UCSD-AML1 (cell line): ENCODE measurements around the gene EPB41L5.
"Not testable (repeated sequence)": the region's sequence is repeated elsewhere in the genome, so short reads cannot be mapped to it uniquely, and the experiment has no call there.

Source experiments
- DNase-seq: peaks from one replicate; lab custom pipeline; 2025; ENCODE audit not compliant: unreplicated experiment; lab: John Stamatoyannopoulos, UW

The EPB41L5 gene

DNA sequence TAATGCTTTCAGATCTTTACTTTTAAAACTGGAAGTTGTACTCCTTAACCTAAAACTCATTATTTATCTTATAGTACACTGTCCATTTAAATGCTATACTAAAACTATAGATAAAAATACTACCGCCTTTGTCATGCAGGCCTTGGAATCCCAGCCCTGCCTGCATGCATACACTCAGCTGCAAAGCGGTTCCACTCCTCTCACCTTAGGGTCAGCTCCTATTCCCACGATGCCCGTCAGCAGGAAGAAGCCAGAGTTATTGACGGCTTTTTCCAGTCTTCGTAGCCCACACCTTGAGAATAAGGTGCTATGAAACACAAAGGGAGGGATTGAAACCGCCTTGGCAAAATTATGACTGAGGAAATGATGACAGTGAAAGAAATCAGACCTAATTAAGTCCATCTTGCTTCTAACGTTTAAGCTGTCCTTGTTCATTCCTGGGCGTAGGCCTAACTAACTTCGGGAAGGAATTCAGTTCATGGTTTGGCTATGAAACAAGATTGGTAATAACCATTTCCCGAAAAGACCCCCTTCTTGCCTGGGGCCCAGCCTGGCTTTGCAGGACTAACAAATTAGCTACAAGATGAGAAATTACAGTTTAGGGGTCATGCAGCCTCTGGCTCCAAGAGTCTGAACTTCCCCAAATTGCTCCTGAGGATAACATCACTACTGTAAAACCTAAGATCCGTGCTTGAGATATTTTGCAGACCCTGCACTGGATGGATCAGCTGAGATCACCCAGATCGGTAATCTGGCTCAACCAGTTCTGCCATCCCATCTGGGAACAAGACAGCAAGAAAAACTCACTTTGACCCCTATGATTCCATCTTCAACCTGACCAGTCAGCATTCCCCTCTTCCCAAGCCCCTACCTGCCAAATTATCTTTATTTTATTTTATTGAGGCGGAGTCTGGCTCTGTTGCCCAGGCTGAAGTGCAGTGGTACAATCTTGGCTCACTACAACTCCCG is 17.1 kb downstream of the EPB41L5 start:
- DNase-seq: no peak

DNA sequence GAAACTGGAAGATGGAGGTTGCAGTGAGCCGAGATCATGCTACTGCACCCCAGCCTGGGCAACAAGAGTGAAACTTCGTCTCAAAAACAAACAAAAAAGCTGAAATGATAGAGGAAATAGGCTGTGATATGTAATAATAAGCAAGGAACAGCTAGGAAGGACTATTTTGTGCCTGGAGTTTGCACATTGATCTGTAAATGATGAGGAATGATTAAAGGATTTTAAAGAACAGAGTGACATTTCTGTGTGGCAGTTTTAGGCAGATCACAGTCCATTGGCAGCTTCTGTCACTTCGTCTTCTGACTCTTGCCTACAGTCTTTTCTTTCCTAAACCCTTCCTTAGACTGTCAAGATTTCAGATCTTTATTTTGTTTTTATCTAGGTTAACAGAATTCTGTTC is 19.4 kb downstream of the EPB41L5 start:
- DNase-seq: no peak

DNA sequence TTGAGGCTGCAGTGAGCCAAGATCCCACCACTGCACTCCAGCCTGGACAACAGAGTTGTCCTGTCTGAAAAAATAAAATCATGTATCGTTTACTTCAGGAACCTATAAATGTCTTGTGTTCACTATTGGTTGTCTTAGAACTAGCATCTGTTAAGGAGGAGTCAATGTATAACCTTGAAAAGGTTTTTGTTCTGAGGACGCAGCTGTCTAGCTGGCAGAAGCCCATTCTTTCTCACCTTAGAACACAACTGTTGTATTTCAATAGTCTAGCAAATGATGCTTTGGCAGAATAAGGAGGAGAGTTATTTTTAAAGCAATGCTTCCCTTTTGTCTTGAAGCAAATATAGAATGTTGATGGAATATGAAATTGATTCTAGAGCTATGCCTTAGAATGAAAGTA is 21.1 kb downstream of the EPB41L5 start:
- no peak for DNase-seq

DNA sequence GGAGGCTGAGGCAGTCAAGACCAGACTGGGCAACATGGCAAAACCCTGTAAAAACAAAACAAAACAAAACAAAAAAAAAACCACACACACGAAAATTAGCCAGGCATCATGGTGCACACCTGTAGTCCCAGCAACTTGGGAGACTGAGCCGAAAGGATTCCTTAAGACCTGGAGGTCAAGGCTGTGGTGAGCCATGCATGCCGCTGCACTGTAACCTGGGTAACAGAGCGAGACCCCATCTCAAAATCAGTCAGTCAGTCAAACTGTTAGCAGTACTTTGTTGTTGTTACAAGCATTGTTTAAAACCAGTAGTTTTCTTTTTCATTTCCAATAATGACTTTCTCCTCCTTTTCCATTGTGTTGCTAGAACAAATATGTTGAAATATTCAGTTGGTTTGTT is 21.7 kb downstream of the EPB41L5 start:
- DNase-seq: no peak

GRCh38 chr2:120036145-120036544 is 23.3 kb downstream of the EPB41L5 start:
- no peak for DNase-seq

DNA sequence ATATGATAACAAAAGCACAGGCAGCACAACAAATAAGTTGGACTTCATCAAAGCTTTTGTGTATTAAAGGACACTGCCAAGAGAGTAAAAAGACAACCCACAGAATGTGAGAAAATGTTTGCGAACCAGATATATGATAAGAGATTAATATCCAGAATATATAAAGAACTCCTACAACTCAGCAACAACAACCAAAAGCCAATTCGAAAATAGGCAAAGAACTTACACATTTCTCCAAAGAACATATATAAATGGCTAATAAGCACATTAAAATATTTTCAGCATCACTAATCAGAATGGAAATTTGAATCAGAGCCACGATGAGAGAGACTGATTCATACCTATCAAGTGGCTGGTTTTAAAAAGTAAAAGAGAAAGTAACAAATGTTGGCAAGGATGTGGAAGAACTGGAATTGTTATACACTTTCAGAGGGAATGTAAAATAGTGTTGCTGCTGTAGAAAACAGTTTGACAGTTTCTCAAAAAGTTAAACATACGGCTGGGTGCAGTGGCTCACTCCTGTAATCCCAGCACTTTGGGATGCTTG is 25.2 kb downstream of the EPB41L5 start:
- DNase-seq: no peak

- no peak for DNase-seq
These were observed 29.5 kb downstream of the EPB41L5 start for GRCh38 chr2:120042359-120042758.

DNA sequence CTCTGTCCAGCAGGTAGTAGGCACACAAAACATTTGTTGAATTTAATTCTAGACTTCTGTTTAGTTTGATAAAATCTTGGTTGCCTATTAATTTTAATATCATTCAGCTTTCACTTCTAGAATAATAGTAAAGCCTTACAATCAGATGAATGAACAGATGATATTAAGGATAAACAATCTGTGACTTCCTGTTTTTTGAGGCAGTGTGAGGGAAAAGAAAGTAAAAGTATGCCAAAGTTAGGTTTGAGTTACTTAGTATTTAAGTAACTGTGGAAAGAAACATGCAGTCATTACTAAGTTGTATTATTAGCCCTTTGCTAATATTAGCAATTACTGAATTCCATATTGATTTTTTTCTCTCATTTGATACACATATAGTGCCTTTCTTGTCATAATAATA is 31.5 kb downstream of the EPB41L5 start:
- no peak for DNase-seq

DNA sequence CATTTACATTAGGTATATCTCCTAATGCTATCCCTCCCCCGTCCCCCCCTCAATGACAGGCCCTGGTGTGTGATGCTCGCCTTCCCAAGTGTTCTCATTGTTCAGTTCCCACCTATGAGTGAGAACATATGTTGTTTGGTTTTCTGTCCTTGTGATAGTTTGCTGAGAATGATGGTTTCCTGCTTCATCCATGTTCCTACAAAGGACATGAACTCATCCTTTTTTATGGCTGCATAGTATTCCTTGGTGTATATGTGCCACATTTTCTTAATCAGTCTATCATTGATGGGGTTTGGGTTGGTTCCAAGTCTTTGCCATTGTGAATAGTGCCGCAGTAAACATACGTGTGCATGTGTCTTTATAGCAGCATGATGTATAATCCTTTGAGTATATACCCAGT is 32.9 kb downstream of the EPB41L5 start:
- DNase-seq: not testable (repeated sequence)

DNA sequence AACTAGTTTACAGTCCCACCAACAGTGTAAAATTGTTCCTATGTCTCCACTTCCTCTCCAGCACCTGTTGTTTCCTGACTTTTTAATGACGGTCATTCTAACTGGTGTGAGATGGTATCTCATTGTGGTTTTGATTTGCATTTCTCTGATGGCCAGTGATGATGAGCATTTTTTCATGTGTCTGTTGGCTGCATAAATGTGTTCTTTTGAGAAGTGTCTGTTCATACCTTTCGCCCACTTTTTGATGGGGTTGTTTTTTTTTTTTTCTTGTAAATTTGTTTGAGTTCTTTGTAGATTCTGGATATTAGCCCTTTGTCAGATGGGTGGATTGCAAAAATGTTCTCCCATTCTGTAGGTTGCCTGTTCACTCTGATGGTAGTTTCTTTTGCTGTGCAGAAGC is 33.4 kb downstream of the EPB41L5 start:
- not testable (repeated sequence) for DNase-seq

DNA sequence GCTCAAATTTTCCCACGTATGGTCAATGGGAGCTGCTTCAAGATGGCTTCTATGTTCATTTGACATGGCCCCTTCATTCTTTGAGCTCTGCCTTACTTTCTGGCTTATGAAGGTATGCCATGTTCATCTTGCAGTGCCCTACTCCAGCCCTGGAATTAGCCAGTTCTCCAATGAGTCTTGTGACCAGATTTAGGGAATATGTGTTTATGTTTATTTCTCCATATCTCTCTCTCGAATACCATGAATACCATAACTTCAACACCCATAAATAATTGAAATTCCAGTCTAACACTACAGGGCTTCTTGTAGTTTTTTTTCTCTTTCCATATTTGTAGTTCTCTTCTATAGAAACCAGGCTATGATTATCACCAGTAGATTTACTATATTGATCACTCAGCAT is 39.7 kb downstream of the EPB41L5 start:
- no peak for DNase-seq

DNA sequence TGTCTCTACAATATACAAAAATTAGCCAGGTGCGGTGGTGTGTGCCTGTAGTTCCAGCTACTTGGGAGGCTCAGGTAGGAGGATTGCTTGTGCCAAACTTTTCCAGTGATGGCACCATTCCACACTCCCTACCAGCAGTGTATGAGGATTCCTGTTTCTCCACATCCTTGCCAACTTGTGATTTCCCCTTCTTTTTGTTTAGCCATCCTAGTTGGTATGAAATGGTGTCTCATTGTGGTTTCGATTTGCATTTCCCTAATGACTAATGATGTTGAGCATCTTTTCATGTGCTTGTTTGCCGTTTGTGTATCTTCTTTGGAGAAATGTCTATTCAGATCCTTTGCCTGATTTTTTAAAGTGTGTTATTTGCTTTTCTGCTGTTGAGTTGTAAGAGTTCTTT is 41.0 kb downstream of the EPB41L5 start:
- DNase-seq: no peak

DNA sequence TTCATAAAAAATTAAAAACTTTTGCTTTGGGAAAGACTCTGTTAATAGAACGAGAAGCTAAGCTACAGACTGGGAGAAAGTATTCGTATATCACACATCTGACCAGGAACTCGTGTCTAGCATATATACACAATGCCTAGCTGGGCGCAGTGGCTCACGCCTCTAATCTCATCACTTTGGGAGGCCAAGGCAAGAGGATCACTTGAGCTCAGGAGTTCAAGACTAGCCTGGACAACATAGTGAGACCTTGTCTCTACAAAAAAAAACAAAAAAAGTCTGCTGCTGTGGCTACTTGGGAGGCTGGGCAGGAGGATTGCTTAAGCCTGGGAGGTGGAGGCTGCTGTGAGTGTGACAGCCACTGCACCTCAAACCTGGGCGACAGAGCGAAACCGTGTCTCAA is 46.6 kb downstream of the EPB41L5 start:
- no peak for DNase-seq

GRCh38 chr2:120060088-120060623 is 47.3 kb downstream of the EPB41L5 start:
- no peak for DNase-seq

GRCh38 chr2:120064664-120065063 is 51.8 kb downstream of the EPB41L5 start:
- no peak for DNase-seq

- no peak for DNase-seq
These were observed 54.1 kb downstream of the EPB41L5 start for GRCh38 chr2:120066800-120067547.

DNA sequence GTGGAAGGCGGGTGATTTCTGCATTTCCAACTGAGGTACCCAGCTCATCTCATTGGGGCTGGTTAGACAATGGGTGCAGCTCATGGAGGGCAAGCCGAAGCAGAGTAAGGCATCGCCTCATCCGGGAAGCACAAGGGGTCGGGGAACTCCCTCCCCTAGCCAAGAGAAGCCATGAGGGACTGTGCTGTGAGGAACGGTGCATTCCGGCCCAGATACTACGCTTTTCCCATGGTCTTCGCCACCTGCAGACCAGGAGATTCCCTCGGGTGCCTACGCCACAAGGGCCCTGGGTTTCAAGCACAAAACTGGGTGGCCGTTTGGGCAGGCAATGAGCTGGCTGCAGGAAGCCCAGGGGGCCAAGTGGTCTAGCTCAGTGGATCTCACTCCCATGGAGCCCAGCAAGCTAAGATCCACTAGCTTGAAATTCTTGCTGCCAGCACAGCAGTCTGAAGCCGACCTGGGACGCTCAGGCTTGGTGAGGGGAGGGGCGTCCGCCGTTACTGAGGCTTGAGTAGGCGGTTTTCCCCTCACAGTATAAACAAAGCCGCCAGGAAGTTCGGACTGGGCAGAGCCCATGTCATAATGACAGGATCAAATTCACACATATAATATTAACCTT is 55.3 kb downstream of the EPB41L5 start:
- not testable (repeated sequence) for DNase-seq

DNA sequence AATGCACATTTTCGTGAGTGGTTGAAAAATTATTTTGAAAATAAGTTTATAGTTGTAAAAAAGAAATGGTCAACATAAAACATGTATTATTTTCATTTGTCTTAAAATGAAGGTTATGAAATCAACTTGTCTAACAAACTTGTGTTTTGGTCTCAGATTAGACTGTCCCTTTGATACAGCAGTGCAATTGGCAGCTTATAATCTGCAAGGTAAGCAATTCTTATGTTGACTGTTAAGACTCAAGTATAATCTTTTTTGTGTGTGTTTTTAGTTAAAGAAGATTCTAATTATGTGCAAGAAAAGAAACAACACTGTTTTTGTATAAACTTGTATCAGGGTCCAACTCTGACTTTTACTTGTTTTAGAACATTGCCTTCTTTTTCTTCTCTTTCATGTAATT is 62.7 kb downstream of the EPB41L5 start:
- no peak for DNase-seq

DNA sequence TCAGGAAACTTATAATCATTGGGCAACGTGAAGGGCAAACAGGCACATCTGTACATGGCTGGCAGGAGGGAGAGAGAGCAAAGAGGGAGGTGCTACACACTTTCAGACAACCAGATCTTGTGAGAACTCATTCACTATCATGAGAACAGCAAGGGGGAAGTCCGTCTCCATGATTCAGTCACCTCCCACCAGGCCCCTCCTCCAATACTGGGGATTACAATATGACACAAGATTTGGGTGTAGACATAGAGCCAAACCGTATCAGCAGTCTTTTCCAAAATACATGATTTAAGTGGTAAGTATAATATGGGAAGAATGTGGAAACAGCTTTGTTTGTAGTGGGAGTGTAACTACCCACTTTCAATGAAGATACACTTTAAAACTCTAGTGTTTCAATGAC is 65.0 kb downstream of the EPB41L5 start:
- DNase-seq: no peak

DNA sequence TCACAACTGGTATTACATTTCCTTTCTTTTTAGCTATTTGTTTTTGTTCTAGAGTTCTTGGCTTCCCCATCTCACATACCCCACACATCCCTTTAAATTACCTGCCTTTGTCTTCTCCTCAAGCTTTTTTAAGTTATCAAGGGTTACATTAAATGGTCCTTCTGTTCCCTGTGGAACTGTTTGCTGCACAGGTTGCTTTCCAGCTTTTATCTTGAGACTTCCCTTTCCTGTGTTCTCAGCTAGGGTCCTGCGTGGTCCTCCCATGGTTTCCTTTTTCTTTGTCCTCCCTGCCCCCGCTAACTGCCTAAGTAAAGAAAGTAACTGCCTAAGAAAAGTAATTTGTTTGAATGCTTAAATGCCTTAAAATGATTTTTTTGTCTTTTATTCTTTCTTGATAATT is 66.8 kb downstream of the EPB41L5 start:
- peak; percentile 14 for DNase-seq

DNA sequence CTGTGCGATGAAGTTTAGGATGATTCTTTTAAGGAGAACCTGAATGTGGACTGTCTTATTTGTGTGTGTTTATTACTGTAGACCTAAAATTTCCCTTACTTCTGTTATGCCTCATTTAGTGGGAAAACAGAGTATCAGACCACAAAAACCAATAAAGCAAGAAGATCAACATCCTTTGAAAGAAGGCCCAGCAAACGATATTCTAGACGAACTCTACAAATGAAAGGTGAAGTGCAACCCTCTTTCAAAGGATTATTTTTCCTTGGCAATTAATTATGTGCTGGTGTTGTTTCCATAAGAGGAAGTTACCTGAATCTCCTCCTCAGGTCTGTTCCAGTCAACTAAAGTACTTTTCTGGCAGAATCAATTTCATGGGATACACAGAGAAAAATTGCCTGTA is 78.6 kb downstream of the EPB41L5 start:
- DNase-seq: no peak
